ENCODE data around the gene HECTD2. TPM values are rescaled to one million over a fixed set of nuclear protein-coding genes. Genes with fewer than 3 reads are reported as not detected.
"Not testable (repeated sequence)": the region's sequence is repeated elsewhere in the genome, so short reads cannot be mapped to it uniquely, and the experiment has no call there.

HECTD2 gene
- total RNA-seq, 6 donors from 2014 or later = 5.0 to 14.5 (median 9.2) TPM

- H3K27ac ChIP-seq = no peak overlapping the region
- 47 to 50% methylated on average over 2 of the region's 2 CpGs for WGBS, 2 donors
- ATAC-seq (ENCODE audit: low FRiP score in 2 of 2) (no peak), DNase-seq (no peak)
- TF ChIP-seq POLR2AphosphoS5 (IDR thresholded peaks at IDR 0.05) = no peak
- no peak for TF ChIP-seq EP300 (IDR thresholded peaks at IDR 0.05)
- no peak for TF ChIP-seq POLR2A (IDR thresholded peaks at IDR 0.05)
- TF ChIP-seq CTCF (IDR thresholded peaks at IDR 0.05) = no peak
- H3K9me3 ChIP-seq = no peaks in the 10 kb centered on the region
- no peak overlapping the region for H3K4me3 ChIP-seq
- no peaks in the 10 kb centered on the region for H3K36me3 ChIP-seq
- no peaks in the 10 kb centered on the region for H3K27me3 ChIP-seq
- no peaks in the 10 kb centered on the region for H3K4me1 ChIP-seq
Measured at GRCh38 chr10:91367558-91367957, 42.6 kb upstream of the HECTD2 start.

- DNase-seq, H3K36me3 ChIP-seq, H3K4me3 ChIP-seq, H3K4me1 ChIP-seq, H3K27me3 ChIP-seq, H3K27ac ChIP-seq: not testable (repeated sequence)
- peak in 5 of 6 experiments; percentile 25 to 57 (median 35) for TF ChIP-seq CTCF (IDR thresholded peaks at IDR 0.05)
- 88 to 90% methylated on average over 6 of the region's 6 CpGs for WGBS, 2 donors
- H3K9me3 ChIP-seq = peaks cover 9 to 20% (median 13%) of the 10 kb centered on the region in 4 donors
- ATAC-seq (ENCODE audit: low FRiP score in 2 of 2) = peak in 1 of 2 donors; percentile 65
Measured at GRCh38 chr10:91369978-91370589, 40.1 kb upstream of the HECTD2 start.

- no peak overlapping the region for H3K27ac ChIP-seq
- TF ChIP-seq CTCF (IDR thresholded peaks at IDR 0.05) (no peak), POLR2AphosphoS5 (IDR thresholded peaks at IDR 0.05) (no peak), POLR2A (IDR thresholded peaks at IDR 0.05) (no peak), EP300 (IDR thresholded peaks at IDR 0.05) (no peak)
Measured at GRCh38 chr10:91374052-91374451, 36.1 kb upstream of the HECTD2 start.

GRCh38 chr10:91378061-91378460 lies 32.1 kb upstream of the HECTD2 start:
- H3K9me3 ChIP-seq = peaks cover 12 to 22% (median 18%) of the 10 kb centered on the region in 4 donors
- peaks cover 0 to 9% (median 5%) of the 10 kb centered on the region in 4 donors for H3K4me1 ChIP-seq
- TF ChIP-seq EP300 (IDR thresholded peaks at IDR 0.05) = no peak
- H3K27ac ChIP-seq = no peak overlapping the region
- H3K36me3 ChIP-seq = no peaks in the 10 kb centered on the region
- H3K4me3 ChIP-seq = no peak overlapping the region
- no peaks in the 10 kb centered on the region for H3K27me3 ChIP-seq
- ATAC-seq (ENCODE audit: low FRiP score in 2 of 2) (no peak), DNase-seq (no peak)

More at GRCh38 chr10:91374052-91374451, 36.1 kb upstream of the HECTD2 start:
- DNase-seq (no peak), ATAC-seq (ENCODE audit: low FRiP score in 2 of 2) (no peak)
- Histone ChIP-seq H3K9me3 (peaks cover 12 to 22% (median 18%) of the 10 kb centered on the region in 4 donors), H3K4me3 (no peak overlapping the region), H3K27me3 (no peaks in the 10 kb centered on the region), H3K4me1 (no peaks in the 10 kb centered on the region), H3K36me3 (no peaks in the 10 kb centered on the region)

- no peak for ATAC-seq (ENCODE audit: low FRiP score in 2 of 2)
- peaks cover 0 to 5% (median 0%) of the 10 kb centered on the region in 4 donors for H3K9me3 ChIP-seq
- no peaks in the 10 kb centered on the region for H3K27me3 ChIP-seq
- no peak overlapping the region for H3K27ac ChIP-seq
- WGBS, 2 donors = 57 to 62% methylated on average over 3 of the region's 3 CpGs
- peaks cover 0 to 9% (median 5%) of the 10 kb centered on the region in 4 donors for H3K4me1 ChIP-seq
- no peak for TF ChIP-seq CTCF (IDR thresholded peaks at IDR 0.05)
- no peak overlapping the region for H3K4me3 ChIP-seq
- no peaks in the 10 kb centered on the region for H3K36me3 ChIP-seq
- no peak for DNase-seq
Measured at GRCh38 chr10:91380873-91381256, 29.3 kb upstream of the HECTD2 start.
